Measurements from ENCODE around the gene MPPED1. TPM values are rescaled to one million over a fixed set of nuclear protein-coding genes. Genes with fewer than 3 reads are reported as not detected.

Gene MPPED1
- total and polyA plus RNA-seq, 2 of the 13 experiments (the other 11 are each of a cell fraction or from before 2014, with no cell fraction given) = 0.77 TPM; not detected in 1

GRCh38 chr22:43411040-43411868 is 560 bp upstream of the MPPED1 start:
- CTCF ChIA-PET (ENCODE audit: low intra/inter-chr PET ratio, low total read pairs) = no interaction called here
- BruUV-seq (replicated peaks) = no TSS peak
- TF ChIP-seq NCOR1 (IDR thresholded peaks at IDR 0.05; ENCODE audit: borderline replicate concordance, low read length) (no peak), ZNF609 (CRISPR knock-in tag; IDR thresholded peaks at IDR 0.05; ENCODE audit: borderline replicate concordance) (no peak), ZNF777 (CRISPR knock-in tag; IDR thresholded peaks at IDR 0.05) (no peak), LBX2 (CRISPR knock-in tag; IDR thresholded peaks at IDR 0.05; ENCODE audit: borderline replicate concordance) (no peak), ZNF407 (CRISPR knock-in tag; IDR thresholded peaks at IDR 0.05; ENCODE audit: not compliant biosample characterization) (no peak)
- in situ Hi-C loops (cut with HindIII; ENCODE audit: extremely low pct_ligation_motif_present, low pct_unique_long_range_greater_than_20kb) = no loop called here
- Histone ChIP-seq H3K4me3 (replicated peaks in 1 of 3; ENCODE audit: insufficient read depth in 1 of 3, low read depth in 2 of 3, low read length in 3 of 3) (no peak overlapping the region), H3K4me2 (ENCODE audit: low read depth, low read length) (no peak overlapping the region), H3K9ac (ENCODE audit: insufficient read depth, low read depth, low read length) (no peak overlapping the region), H3K27ac (ENCODE audit: extremely low read length, insufficient read depth, low read length) (no peak overlapping the region), H4K20me1 (ENCODE audit: insufficient read depth, low read length) (no peaks in the 10 kb centered on the region), H3K27me3 (ENCODE audit: control insufficient read depth in 1 of 2, insufficient read depth in 2 of 2, low read length in 2 of 2) (peaks cover 3 to 26% of the 10 kb centered on the region in 2 experiments), H2AFZ (ENCODE audit: low read length) (no peak overlapping the region), H3K36me3 (replicated peaks in 1 of 2; ENCODE audit: control insufficient read depth in 1 of 2, insufficient read depth in 2 of 2, low read length in 2 of 2) (no peaks in the 10 kb centered on the region), H3K9me3 (ENCODE audit: low read length) (no peaks in the 10 kb centered on the region), H3K4me1 (ENCODE audit: insufficient read depth, low read length) (peaks cover 26% of the 10 kb centered on the region), H3K79me2 (ENCODE audit: insufficient read depth, low read length) (no peaks in the 10 kb centered on the region)
- FAIRE-seq = no peak
- 79% methylated on average over 14 of the region's 83 CpGs for WGBS (ENCODE audit: low lambda C conversion rate)
- no peak for ATAC-seq
- POLR2A ChIA-PET = no interaction called here
- intact Hi-C loops (cut with micrococcal nuclease; ENCODE audit: unreplicated experiment) = no loop called here
- DNase-seq (ENCODE audit: low spot score) = no peak
